PC-3 (cell line): Measurements from ENCODE around the gene SPIRE2.

Source experiments
- CTCF ChIP-seq: fragments of 300-600 bp; sonication (generic); conservative IDR thresholded peaks from 2 replicates; pipeline ENCODE4 v1.5.1; 2017; ENCODE audit warnings: antibody characterized with exemption, low read depth, mild to moderate bottlenecking, low read length
- EZH2 ChIP-seq: fragments of 300-600 bp; sonication (generic); IDR thresholded peaks from one replicate; pipeline ENCODE4 v1.6.1; 2017; ENCODE audit warnings: antibody characterized with exemption, mild to moderate bottlenecking, low read length; ENCODE audit not compliant: unreplicated experiment
- EZH2phosphoT487 ChIP-seq: fragments of 300-600 bp; sonication (generic); IDR thresholded peaks from 2 replicates; pipeline ENCODE4 v1.6.1; 2018; ENCODE audit warnings: mild to moderate bottlenecking, antibody characterized with exemption, low read length, borderline replicate concordance

- TF ChIP-seq CTCF = no peak
- TF ChIP-seq EZH2 = no peak
- no peak for TF ChIP-seq EZH2phosphoT487
Measured at GRCh38 chr16:89871895-89872294, 43.6 kb downstream of the SPIRE2 start.
